Stimulated activated memory B cell treated with anti-CD40 and anti-IgM and Interleukin-4, amounts not matched to agents 10 μg/mL and 1 μg/mL and 100 μg/mL, for 72 hours (primary cell): ENCODE data around the gene ZNF414.

Source experiments
- ATAC-seq: fragments of 150-1000 bp; cut with Tn5 transposase; 2 replicates; pipeline ENCODE4 v1.10.0; 2021
- H3K27ac Mint-ChIP-seq: one replicate; pipeline ENCODE4 v1.8.0; 2022; ENCODE audit warnings: mild to moderate bottlenecking, mixed read lengths
- H3K27me3 Mint-ChIP-seq: one replicate; pipeline ENCODE4 v1.8.0; 2022; ENCODE audit warnings: mixed read lengths
- H3K36me3 Mint-ChIP-seq: one replicate; pipeline ENCODE4 v1.8.0; 2022; ENCODE audit warnings: mixed read lengths
- H3K4me1 Mint-ChIP-seq: one replicate; pipeline ENCODE4 v1.8.0; 2022; ENCODE audit warnings: mixed read lengths
- H3K4me3 Mint-ChIP-seq: one replicate; pipeline ENCODE4 v1.8.0; 2022; ENCODE audit warnings: mild to moderate bottlenecking, moderate library complexity, mixed read lengths
- H3K9me3 Mint-ChIP-seq: one replicate; pipeline ENCODE4 v1.8.0; 2022; ENCODE audit warnings: mixed read lengths

The ZNF414 gene

DNA sequence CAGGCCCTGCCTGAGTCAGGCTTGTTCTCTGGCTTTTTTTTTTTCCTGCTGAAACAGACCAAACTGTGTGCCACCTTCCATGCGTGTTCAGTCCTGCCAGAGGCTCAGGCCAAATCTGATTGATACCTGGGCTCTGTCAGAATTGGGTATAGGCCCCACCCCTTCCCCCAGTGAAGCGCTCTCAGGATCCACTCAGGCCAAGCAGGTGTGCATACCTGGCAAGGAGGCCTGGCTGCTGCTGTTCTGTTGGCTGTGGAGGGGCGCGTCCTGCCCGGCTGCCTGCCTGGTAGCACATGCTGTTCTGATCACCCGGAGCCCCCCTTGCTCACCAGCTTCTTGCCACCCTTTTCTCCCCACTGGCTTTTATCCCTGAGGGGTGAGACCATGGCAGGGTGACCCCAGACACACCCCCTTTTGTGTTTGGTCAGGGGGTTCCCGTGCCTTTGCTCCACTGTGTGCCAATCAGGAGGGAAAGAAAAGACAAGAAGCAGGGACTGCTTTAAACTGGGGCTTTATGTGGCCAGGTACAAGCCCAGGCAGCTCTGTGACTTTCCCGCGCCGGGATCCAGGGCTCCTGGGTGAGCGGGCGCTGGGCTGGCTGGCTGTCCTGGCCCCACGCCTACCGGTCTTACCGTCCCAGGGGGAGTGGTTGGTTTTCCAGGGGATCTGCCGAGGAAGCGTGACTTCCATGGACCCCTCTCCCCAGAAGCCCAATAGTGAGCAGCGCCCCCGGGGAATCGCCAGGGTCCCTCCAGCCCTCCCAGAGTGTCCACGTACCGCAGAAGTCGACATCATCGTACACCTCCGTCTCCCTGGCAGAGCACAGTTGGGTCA, 24.2 kb downstream of the ZNF414 start:
- H3K27ac Mint-ChIP-seq = no peak overlapping the region
- H3K4me1 Mint-ChIP-seq = peaks cover 23% of the 10 kb centered on the region
- ATAC-seq = no peak
- no peak overlapping the region for H3K4me3 Mint-ChIP-seq
- no peaks in the 10 kb centered on the region for H3K27me3 Mint-ChIP-seq
- H3K36me3 Mint-ChIP-seq = peaks cover 60% of the 10 kb centered on the region
- no peaks in the 10 kb centered on the region for H3K9me3 Mint-ChIP-seq

GRCh38 chr19:8488365-8488764, 25.6 kb downstream of the ZNF414 start:
- H3K36me3 Mint-ChIP-seq = peaks cover 73% of the 10 kb centered on the region
- H3K4me3 Mint-ChIP-seq = no peak overlapping the region
- H3K27ac Mint-ChIP-seq = peak overlapping the region; percentile 91
- H3K27me3 Mint-ChIP-seq = no peaks in the 10 kb centered on the region
- H3K4me1 Mint-ChIP-seq = peaks cover 23% of the 10 kb centered on the region
- no peaks in the 10 kb centered on the region for H3K9me3 Mint-ChIP-seq
- no peak for ATAC-seq

DNA sequence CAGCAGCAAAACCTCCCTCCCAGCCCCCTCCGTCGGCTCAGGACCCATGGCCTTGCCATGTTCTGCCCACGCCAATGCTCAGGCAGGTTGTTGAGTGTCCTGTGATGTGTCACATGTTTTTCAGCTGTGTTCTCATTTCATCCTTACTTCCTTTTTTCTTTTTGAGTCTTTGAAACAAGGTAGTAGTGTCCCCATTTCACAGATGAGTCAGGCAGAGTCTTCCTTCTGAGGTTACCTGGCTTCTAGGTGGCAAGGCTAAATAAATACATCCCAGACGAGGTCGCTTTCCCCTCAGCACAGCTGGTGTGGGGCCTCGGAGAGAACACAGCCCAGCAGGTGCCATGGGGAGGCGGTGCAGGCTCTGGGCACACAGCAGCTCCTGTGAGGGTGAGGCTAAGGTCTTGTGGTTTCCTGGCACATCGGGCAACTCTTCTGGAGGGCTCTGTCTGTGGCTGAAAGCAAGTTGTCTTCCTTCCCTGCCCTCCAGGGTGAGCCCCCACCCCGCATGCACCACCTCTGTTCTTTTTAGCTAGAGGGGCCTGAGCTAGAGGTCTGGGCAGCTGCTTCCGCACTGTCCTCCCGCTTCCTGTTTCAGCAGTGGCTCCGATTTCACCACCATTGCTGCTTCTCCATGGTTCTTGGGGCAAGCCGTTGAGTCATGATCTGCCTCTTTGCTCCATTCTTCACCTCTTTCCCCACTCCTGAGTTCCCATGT, 26.7 kb downstream of the ZNF414 start:
- Mint-ChIP-seq H3K27ac (peak overlapping the region; percentile 91), H3K9me3 (no peaks in the 10 kb centered on the region), H3K4me3 (peak overlapping the region; percentile 26), H3K27me3 (no peaks in the 10 kb centered on the region), H3K4me1 (peaks cover 23% of the 10 kb centered on the region), H3K36me3 (peaks cover 83% of the 10 kb centered on the region)
- ATAC-seq = peak; percentile 76

DNA sequence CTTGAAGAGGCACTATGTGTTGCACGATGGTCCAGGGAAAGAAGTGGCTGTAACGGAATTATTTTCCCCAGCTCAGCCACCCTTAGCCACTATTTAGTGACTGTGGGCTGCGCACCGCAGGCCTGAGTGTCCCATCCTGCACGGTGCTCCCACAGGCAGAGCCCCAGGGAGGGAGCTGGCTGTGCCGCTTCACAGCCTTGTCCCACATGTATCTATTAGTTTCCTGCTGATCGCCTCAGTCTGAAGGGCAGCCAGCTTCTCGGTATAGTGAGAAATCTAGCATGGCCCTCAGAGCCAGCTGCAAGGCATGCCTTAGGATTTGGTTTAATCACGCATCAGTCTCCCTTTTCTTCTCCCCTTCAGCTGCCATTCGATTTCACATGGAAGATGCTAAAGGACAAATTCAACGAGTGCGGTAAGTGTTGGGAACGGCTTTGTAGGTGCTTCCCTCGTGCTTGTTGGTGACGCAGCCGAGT, 27.3 kb downstream of the ZNF414 start:
- H3K4me3 Mint-ChIP-seq = peak overlapping the region; percentile 11
- no peak for ATAC-seq
- no peaks in the 10 kb centered on the region for H3K27me3 Mint-ChIP-seq
- peaks cover 89% of the 10 kb centered on the region for H3K36me3 Mint-ChIP-seq
- H3K4me1 Mint-ChIP-seq = peaks cover 23% of the 10 kb centered on the region
- H3K9me3 Mint-ChIP-seq = no peaks in the 10 kb centered on the region
- peak overlapping the region; percentile 91 for H3K27ac Mint-ChIP-seq

DNA sequence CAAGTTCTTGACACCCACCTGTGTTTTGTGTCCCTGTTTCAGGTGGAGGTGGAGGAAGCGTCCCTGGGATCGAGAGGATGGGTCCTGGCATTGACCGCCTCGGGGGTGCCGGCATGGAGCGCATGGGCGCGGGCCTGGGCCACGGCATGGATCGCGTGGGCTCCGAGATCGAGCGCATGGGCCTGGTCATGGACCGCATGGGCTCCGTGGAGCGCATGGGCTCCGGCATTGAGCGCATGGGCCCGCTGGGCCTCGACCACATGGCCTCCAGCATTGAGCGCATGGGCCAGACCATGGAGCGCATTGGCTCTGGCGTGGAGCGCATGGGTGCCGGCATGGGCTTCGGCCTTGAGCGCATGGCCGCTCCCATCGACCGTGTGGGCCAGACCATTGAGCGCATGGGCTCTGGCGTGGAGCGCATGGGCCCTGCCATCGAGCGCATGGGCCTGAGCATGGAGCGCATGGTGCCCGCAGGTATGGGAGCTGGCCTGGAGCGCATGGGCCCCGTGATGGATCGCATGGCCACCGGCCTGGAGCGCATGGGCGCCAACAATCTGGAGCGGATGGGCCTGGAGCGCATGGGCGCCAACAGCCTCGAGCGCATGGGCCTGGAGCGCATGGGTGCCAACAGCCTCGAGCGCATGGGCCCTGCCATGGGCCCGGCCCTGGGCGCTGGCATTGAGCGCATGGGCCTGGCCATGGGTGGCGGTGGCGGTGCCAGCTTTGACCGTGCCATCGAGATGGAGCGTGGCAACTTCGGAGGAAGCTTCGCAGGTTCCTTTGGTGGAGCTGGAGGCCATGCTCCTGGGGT, 28.2 kb downstream of the ZNF414 start:
- ATAC-seq = no peak
- no peak overlapping the region for H3K4me3 Mint-ChIP-seq
- no peaks in the 10 kb centered on the region for H3K9me3 Mint-ChIP-seq
- H3K27ac Mint-ChIP-seq = peak overlapping the region; percentile 91
- H3K4me1 Mint-ChIP-seq = peaks cover 33% of the 10 kb centered on the region
- peaks cover 95% of the 10 kb centered on the region for H3K36me3 Mint-ChIP-seq
- H3K27me3 Mint-ChIP-seq = no peaks in the 10 kb centered on the region

DNA sequence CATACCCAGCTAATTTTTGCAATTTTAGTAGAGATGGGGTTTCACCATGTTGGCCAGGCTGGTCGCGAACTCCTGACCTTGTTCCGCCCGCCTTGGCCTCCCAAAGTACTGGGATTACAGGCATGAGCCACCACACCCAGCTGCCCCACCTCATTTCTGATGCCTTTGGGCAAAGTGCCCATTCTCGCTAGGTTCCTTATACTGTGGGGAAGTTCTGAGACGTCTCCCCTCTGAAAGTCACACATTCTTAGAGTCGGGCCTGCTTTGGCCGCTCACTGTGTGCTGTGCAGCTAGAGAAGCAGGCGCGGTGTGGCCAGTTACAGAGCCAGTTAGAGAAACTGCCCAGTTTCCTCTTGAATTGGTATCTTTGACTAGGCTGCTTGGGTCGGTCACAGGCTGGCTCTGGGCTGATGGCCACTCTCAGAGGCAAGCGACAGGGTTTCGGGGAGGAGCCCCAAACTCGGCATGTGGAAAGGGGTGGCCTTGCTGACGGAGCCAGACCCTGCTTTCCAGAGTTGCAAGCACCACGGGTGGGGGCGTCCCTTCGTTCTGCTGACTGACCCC, 29.6 kb downstream of the ZNF414 start:
- Mint-ChIP-seq H3K27ac (no peak overlapping the region), H3K36me3 (peaks cover 84% of the 10 kb centered on the region), H3K27me3 (no peaks in the 10 kb centered on the region), H3K4me3 (no peak overlapping the region), H3K9me3 (no peaks in the 10 kb centered on the region), H3K4me1 (peaks cover 36% of the 10 kb centered on the region)
- no peak for ATAC-seq

- H3K27me3 Mint-ChIP-seq = no peaks in the 10 kb centered on the region
- no peak overlapping the region for H3K4me3 Mint-ChIP-seq
- ATAC-seq = no peak
- H3K27ac Mint-ChIP-seq = no peak overlapping the region
- peaks cover 42% of the 10 kb centered on the region for H3K4me1 Mint-ChIP-seq
- peaks cover 83% of the 10 kb centered on the region for H3K36me3 Mint-ChIP-seq
- no peaks in the 10 kb centered on the region for H3K9me3 Mint-ChIP-seq
Measured at GRCh38 chr19:8483165-8483564, 30.8 kb downstream of the ZNF414 start.

DNA sequence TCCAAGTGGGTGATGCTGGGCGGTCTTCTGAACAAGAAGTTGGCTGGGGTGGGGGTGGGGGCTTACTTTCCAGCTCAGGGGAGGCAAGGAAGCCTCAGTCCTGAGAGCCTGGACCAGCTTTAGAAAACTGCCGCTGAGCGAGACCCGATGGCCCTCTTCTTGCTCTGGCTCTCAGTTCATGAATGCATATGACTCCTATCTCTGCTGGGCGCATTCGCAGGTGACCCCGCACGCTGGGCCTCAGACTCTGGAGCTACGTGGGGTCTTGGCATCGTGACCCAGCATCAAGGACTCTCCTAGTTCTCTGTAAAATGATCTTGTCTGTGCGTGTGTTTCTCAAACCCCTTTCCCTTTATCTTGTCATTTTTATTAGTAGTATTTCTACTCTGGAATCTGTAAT, 31.3 kb downstream of the ZNF414 start:
- H3K9me3 Mint-ChIP-seq = no peaks in the 10 kb centered on the region
- ATAC-seq = no peak
- H3K36me3 Mint-ChIP-seq = peaks cover 83% of the 10 kb centered on the region
- no peak overlapping the region for H3K27ac Mint-ChIP-seq
- H3K27me3 Mint-ChIP-seq = no peaks in the 10 kb centered on the region
- H3K4me1 Mint-ChIP-seq = peaks cover 42% of the 10 kb centered on the region
- no peak overlapping the region for H3K4me3 Mint-ChIP-seq

GRCh38 chr19:8481616-8482015, 32.4 kb downstream of the ZNF414 start:
- no peaks in the 10 kb centered on the region for H3K27me3 Mint-ChIP-seq

GRCh38 chr19:8481201-8481600, 32.8 kb downstream of the ZNF414 start:
- Mint-ChIP-seq H3K27ac (no peak overlapping the region), H3K4me3 (no peak overlapping the region), H3K27me3 (no peaks in the 10 kb centered on the region), H3K4me1 (peaks cover 30% of the 10 kb centered on the region), H3K36me3 (peaks cover 72% of the 10 kb centered on the region), H3K9me3 (no peaks in the 10 kb centered on the region)
- no peak for ATAC-seq

More at GRCh38 chr19:8481616-8482015, 32.4 kb downstream of the ZNF414 start:
- no peaks in the 10 kb centered on the region for H3K9me3 Mint-ChIP-seq
- H3K27ac Mint-ChIP-seq = no peak overlapping the region
- peaks cover 33% of the 10 kb centered on the region for H3K4me1 Mint-ChIP-seq
- ATAC-seq = no peak
- H3K36me3 Mint-ChIP-seq = peaks cover 75% of the 10 kb centered on the region
- no peak overlapping the region for H3K4me3 Mint-ChIP-seq

GRCh38 chr19:8478598-8478997, 35.4 kb downstream of the ZNF414 start:
- Mint-ChIP-seq H3K27me3 (no peaks in the 10 kb centered on the region), H3K4me3 (no peak overlapping the region), H3K9me3 (no peaks in the 10 kb centered on the region), H3K27ac (peak overlapping the region; percentile 33), H3K36me3 (peaks cover 63% of the 10 kb centered on the region), H3K4me1 (peaks cover 53% of the 10 kb centered on the region)
- ATAC-seq = no peak

- peaks cover 60% of the 10 kb centered on the region for H3K4me1 Mint-ChIP-seq
- no peak overlapping the region for H3K4me3 Mint-ChIP-seq
- H3K36me3 Mint-ChIP-seq = peaks cover 56% of the 10 kb centered on the region
- no peaks in the 10 kb centered on the region for H3K9me3 Mint-ChIP-seq
- peak overlapping the region; percentile 33 for H3K27ac Mint-ChIP-seq
- no peaks in the 10 kb centered on the region for H3K27me3 Mint-ChIP-seq
- no peak for ATAC-seq
Measured at GRCh38 chr19:8477889-8478288, 36.1 kb downstream of the ZNF414 start.

DNA sequence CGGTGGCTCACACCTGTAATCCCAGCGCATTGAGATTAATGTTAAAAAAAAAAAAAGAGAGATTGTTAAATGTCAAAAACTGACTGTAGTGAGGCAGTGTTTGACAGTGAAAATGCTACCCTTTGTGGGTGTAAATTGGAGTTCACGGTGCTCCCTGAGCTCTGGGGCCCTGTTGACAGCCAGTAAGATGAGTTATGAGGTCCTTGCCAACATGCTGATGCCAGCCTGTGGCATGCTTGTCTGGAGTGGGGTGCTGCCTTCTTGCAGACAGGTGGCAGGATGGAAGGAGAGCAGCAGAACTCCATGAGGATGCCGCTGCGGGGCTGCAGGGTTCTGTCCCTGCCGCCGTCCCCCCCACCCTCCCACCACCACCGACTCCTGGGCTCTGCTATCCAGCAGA, 37.4 kb downstream of the ZNF414 start:
- Mint-ChIP-seq H3K4me1 (peaks cover 65% of the 10 kb centered on the region), H3K4me3 (no peak overlapping the region), H3K9me3 (no peaks in the 10 kb centered on the region), H3K36me3 (peaks cover 50% of the 10 kb centered on the region), H3K27ac (peak overlapping the region; percentile 81), H3K27me3 (no peaks in the 10 kb centered on the region)
- ATAC-seq = no peak

DNA sequence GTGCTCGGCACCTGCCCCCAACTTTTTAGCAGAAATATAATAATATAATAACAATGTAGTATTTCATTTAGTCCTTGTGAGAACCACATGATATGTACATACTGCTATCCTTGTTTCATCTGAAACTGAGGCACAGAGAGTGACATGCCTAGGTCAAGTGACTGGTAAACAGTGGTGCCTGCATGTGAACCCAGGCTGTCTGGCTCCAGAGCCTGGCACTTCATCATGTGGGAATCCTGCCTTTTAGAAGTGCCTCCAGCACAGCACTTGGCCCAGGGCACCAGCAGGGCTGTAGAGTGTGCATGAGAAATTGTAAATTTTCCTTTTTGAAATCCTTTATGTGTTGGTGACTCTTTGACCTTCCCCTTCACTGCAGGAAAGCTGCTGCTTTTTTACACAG, 39.0 kb downstream of the ZNF414 start:
- peaks cover 55% of the 10 kb centered on the region for H3K4me1 Mint-ChIP-seq
- peaks cover 55% of the 10 kb centered on the region for H3K36me3 Mint-ChIP-seq
- H3K9me3 Mint-ChIP-seq = no peaks in the 10 kb centered on the region
- peak overlapping the region; percentile 81 for H3K27ac Mint-ChIP-seq
- ATAC-seq = no peak
- peak overlapping the region; percentile 15 for H3K4me3 Mint-ChIP-seq
- H3K27me3 Mint-ChIP-seq = no peaks in the 10 kb centered on the region
